ENCODE measurements around the gene UBE4B.

- TF ChIP-seq, protein P1, sequence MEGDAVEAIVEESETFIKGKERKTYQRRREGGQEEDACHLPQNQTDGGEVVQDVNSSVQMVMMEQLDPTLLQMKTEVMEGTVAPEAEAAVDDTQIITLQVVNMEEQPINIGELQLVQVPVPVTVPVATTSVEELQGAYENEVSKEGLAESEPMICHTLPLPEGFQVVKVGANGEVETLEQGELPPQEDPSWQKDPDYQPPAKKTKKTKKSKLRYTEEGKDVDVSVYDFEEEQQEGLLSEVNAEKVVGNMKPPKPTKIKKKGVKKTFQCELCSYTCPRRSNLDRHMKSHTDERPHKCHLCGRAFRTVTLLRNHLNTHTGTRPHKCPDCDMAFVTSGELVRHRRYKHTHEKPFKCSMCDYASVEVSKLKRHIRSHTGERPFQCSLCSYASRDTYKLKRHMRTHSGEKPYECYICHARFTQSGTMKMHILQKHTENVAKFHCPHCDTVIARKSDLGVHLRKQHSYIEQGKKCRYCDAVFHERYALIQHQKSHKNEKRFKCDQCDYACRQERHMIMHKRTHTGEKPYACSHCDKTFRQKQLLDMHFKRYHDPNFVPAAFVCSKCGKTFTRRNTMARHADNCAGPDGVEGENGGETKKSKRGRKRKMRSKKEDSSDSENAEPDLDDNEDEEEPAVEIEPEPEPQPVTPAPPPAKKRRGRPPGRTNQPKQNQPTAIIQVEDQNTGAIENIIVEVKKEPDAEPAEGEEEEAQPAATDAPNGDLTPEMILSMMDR (conservative IDR thresholded peaks at IDR 0.05), result no peak
- no peak for TF ChIP-seq ZFX (IDR thresholded peaks at IDR 0.05)
Observed at GRCh38 chr1:10187026-10187334, 154.2 kb downstream of the UBE4B start.
